GM12875 (cell line): Measurements from ENCODE around the gene FAM193B.

Experiments
- H3K4me3 ChIP-seq: one replicate; pipeline ENCODE4 v1.5.1; 2011; ENCODE audit warnings: low read depth, low read length, control low read depth
- TF ChIP-seq, protein P1 (sequence below): IDR thresholded peaks from 2 replicates; pipeline ENCODE4 v1.5.1; 2011; ENCODE audit warnings: low read depth, mild to moderate bottlenecking, control low read depth, inconsistent platforms, low read length, moderate library complexity, borderline replicate concordance; ENCODE audit not compliant: insufficient read depth

Gene FAM193B

DNA sequence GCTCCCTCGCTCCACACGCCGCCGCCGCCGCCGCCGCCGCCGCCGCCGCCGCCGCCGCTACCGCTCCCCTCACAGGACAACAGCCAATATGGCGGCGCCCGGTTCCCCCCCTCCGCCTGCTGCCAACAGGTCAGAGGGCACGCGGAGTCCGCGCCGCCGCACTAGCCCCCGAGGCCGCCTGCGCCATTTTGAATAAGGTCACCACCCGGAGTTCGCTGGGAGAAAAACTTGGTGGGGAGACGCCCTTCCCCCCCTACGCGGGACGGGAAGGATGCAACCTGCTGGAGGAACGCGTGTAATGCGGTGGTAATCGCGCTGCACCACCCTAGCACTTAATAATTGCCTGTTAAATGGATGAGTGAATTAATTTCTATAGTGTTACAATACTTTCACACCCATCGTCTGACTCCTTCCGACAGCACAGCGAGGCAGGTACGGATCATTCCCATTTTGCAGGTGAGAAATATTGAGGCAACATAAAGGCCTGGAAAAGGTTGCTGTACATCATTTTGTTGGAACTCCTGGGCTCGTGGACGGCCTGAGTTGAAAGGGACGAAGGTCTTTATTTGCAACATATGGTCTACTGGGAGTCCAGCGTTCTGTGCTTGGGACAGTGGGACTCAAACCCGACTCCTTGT is at the start of gene FAM193B:
TSS of gene FAM193B (minus strand) at position 90 of the 638 bp plus-strand sequence. CDS start 105 bp downstream, outside the sequence.
- TF ChIP-seq, protein P1, sequence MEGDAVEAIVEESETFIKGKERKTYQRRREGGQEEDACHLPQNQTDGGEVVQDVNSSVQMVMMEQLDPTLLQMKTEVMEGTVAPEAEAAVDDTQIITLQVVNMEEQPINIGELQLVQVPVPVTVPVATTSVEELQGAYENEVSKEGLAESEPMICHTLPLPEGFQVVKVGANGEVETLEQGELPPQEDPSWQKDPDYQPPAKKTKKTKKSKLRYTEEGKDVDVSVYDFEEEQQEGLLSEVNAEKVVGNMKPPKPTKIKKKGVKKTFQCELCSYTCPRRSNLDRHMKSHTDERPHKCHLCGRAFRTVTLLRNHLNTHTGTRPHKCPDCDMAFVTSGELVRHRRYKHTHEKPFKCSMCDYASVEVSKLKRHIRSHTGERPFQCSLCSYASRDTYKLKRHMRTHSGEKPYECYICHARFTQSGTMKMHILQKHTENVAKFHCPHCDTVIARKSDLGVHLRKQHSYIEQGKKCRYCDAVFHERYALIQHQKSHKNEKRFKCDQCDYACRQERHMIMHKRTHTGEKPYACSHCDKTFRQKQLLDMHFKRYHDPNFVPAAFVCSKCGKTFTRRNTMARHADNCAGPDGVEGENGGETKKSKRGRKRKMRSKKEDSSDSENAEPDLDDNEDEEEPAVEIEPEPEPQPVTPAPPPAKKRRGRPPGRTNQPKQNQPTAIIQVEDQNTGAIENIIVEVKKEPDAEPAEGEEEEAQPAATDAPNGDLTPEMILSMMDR: 0 out of 2 replicates have a peak, but pooled peaks have one; percentile 19

DNA sequence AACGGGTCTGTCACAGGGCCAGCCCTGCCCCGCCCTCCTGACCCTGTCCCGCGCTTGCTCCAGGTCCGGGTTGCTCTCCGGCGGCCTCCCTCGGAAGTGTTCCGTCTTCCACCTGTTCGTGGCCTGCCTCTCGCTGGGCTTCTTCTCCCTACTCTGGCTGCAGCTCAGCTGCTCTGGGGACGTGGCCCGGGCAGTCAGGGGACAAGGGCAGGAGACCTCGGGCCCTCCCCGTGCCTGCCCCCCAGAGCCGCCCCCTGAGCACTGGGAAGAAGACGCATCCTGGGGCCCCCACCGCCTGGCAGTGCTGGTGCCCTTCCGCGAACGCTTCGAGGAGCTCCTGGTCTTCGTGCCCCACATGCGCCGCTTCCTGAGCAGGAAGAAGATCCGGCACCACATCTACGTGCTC is 49.8 kb upstream of the FAM193B start:
- no peak overlapping the region for H3K4me3 ChIP-seq
- TF ChIP-seq, protein P1: no peak

More for the DNA sequence above, at the start of gene FAM193B:
- H3K4me3 ChIP-seq: peak within 1 kb of the TSS; percentile 89

DNA sequence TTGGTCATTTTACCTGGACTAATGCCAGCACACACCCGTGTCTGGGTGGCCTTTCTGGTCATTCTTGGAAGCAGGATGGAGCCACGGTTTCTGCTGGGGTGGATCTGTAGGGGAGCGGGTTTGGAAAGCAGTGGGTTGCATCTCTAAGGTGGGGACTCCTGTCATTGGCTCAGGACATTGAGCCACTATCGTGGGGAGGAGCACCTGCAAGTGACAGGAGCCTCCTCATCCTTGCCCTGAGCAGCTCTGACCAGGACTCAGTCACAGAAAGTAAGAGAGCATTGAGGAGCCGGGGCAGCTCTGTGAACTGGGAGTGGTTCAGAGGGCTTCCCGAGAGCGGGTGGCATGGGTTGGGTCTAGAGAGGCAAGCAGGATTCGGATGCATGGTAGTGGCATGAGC is 49.3 kb upstream of the FAM193B start:
- TF ChIP-seq, protein P1: no peak
- H3K4me3 ChIP-seq: no peak overlapping the region

DNA sequence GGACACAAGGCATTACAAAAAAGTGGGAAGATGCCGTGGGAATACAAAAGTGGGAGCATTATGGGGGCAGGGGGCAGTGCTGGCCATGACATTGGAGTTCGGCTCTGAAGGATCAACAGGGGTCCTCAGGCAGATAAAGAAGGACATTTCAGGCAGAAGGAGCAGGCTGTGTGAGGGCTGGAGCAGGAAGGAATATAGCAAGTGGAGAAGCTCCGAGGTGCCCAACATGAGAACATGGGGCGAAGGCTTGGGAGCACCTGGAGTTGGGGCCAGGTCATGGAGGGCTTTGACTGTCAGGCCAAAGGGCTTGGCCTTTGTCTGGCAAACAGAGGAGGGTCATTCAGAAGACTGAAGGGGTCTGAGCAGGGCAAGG is 48.1 kb upstream of the FAM193B start:
- H3K4me3 ChIP-seq: no peak overlapping the region
- TF ChIP-seq, protein P1: no peak

DNA sequence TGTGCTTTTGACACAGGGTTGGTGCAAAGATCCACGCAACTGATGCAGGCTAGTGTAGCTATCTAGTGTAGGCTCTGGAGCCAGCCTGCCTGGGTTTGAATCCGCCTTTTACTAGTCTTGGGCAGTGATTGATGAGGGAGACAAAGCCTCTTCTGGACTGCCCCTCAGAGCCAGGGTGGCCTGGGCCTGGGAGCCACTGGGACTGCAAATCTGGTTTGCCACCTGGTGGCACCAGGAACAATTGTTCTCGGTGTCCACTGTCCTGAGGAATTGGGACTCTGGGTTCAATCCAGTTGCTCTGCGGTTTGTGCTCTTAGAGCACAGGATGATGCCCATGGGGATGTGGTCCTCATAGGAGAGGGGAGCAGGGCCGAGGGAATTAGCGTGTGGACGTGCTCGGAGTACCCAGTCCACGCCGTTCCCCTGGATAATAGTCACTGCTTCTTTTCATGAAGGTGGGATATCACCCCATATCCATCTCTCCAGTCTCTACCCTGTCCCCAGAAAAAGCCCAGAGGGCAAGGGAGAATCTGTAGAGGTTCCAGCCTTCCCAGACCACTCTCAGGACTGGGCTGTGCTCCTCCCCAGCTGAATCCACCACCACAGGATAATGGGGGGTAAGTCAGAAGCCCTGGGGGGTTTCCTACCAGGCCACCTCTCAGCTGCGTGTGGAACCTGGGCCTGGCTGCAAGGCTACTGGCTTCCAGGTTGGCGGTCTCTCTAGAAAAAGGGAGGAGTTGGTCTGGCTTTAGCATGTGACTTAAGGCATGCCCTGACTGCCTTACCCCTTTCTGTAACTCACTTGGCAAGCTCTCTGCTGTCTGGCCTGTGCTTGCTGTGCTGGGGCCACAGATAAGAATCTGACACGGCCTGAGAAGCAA is 47.5 kb upstream of the FAM193B start:
- H3K4me3 ChIP-seq: no peak overlapping the region
- TF ChIP-seq, protein P1: 0 out of 2 replicates have a peak, but pooled peaks have one; percentile 12

DNA sequence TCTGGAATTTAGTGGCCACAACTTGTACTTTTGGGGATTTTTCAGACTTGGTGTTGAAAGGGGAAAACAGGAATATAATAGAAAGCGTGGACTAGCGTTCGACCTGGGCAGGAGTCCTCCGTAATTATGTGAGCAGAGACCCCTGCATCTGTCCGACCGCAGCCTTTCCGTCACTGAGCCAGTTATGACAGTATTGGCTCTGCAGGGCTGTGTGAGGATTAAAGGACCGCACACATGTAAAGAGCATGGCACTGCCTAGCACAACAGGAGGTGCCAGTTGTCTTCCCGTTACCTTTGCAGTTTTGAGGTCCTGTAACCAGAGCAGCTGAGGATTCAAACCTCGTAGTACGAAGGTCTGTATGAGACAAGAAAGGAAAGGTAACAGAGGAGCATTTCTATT is 46.8 kb upstream of the FAM193B start:
- TF ChIP-seq, protein P1: no peak
- peak overlapping the region; percentile 89 for H3K4me3 ChIP-seq
